Smooth muscle cell (in vitro differentiated cells): ENCODE measurements around the gene MLST8. TPM values are rescaled to one million over a fixed set of nuclear protein-coding genes. Genes with fewer than 3 reads are reported as not detected.

Experiments
- DNase-seq: peaks from one replicate; lab custom pipeline; 2025; ENCODE audit not compliant: unreplicated experiment; lab: John Stamatoyannopoulos, UW
- H2AFZ ChIP-seq: fragments of 200-600 bp; sonication (generic); 2 replicates; pipeline ENCODE4 v1.6.0; 2016; ENCODE audit warnings: antibody characterized with exemption, low read depth, mild to moderate bottlenecking
- H3F3A ChIP-seq: fragments of 200-600 bp; sonication (generic); 2 replicates; pipeline ENCODE4 v1.6.0; 2017; ENCODE audit warnings: antibody characterized with exemption, low read depth
- H3K27ac ChIP-seq: fragments of 200-600 bp; sonication (generic); 2 replicates; pipeline ENCODE4 v1.5.1; 2016; ENCODE audit warnings: low read depth, mild to moderate bottlenecking
- H3K27me3 ChIP-seq: fragments of 200-600 bp; sonication (generic); 2 replicates; pipeline ENCODE4 v1.6.1; 2016; ENCODE audit warnings: low read depth, mild to moderate bottlenecking
- H3K36me3 ChIP-seq: fragments of 200-600 bp; sonication (generic); 2 replicates; pipeline ENCODE4 v1.5.1; 2016; ENCODE audit warnings: low read depth
- H3K4me1 ChIP-seq: fragments of 200-600 bp; sonication (generic); 2 replicates; pipeline ENCODE4 v1.5.1; 2016; ENCODE audit warnings: low read depth
- H3K4me2 ChIP-seq: fragments of 200-600 bp; sonication (generic); 2 replicates; pipeline ENCODE4 v1.6.0; 2016; ENCODE audit warnings: mild to moderate bottlenecking
- H3K4me3 ChIP-seq: fragments of 200-600 bp; sonication (generic); 2 replicates; pipeline ENCODE4 v1.5.1; 2016; ENCODE audit warnings: mild to moderate bottlenecking
- H3K79me2 ChIP-seq: fragments of 200-600 bp; sonication (generic); 2 replicates; pipeline ENCODE4 v1.6.0; 2016; ENCODE audit warnings: low read depth, mild to moderate bottlenecking
- H3K9ac ChIP-seq: fragments of 200-600 bp; sonication (generic); 2 replicates; pipeline ENCODE4 v1.6.0; 2016; ENCODE audit warnings: low read depth
- H3K9me3 ChIP-seq: fragments of 200-600 bp; sonication (generic); replicated peaks from 2 replicates; pipeline ENCODE4 v1.5.1; 2016; ENCODE audit warnings: low read depth
- H4K20me1 ChIP-seq: fragments of 200-600 bp; sonication (generic); 2 replicates; pipeline ENCODE4 v1.6.0; 2016; ENCODE audit warnings: low read depth
- WGBS: methylation state at CpG from one replicate; pipeline ENCODE4 v1.1.7; 2016; ENCODE audit warnings: low lambda C conversion rate; 5-methylcytosine and 5-hydroxymethylcytosine counted together
- polyA plus RNA-seq: library from polyadenylated mRNA; unstranded; fragments of >200 nt; fragmentation: Nextera tagmentation; extraction: Ambion mirVana; gene quantifications from 2 replicates; pipeline ENCODE4 v1.2.1, GENCODE V29; 2016
- total RNA-seq: library from RNA; depleted of rRNA; stranded (reverse); fragments of >200 nt; gene quantifications from 2 replicates; pipeline ENCODE4 v1.2.3, GENCODE V29; 2014
- TF ChIP-seq, protein P1 (sequence below): fragments of 200-600 bp; sonication (generic); IDR thresholded peaks from 2 replicates; pipeline ENCODE4 v1.5.1; 2017; ENCODE audit warnings: borderline replicate concordance, mild to moderate bottlenecking, antibody characterized with exemption; ENCODE audit not compliant: insufficient read depth, poor library complexity, severe bottlenecking

The MLST8 gene
- total and polyA plus RNA-seq, 2 experiments from 2014 or later: 37.2 to 67.0 TPM

DNA sequence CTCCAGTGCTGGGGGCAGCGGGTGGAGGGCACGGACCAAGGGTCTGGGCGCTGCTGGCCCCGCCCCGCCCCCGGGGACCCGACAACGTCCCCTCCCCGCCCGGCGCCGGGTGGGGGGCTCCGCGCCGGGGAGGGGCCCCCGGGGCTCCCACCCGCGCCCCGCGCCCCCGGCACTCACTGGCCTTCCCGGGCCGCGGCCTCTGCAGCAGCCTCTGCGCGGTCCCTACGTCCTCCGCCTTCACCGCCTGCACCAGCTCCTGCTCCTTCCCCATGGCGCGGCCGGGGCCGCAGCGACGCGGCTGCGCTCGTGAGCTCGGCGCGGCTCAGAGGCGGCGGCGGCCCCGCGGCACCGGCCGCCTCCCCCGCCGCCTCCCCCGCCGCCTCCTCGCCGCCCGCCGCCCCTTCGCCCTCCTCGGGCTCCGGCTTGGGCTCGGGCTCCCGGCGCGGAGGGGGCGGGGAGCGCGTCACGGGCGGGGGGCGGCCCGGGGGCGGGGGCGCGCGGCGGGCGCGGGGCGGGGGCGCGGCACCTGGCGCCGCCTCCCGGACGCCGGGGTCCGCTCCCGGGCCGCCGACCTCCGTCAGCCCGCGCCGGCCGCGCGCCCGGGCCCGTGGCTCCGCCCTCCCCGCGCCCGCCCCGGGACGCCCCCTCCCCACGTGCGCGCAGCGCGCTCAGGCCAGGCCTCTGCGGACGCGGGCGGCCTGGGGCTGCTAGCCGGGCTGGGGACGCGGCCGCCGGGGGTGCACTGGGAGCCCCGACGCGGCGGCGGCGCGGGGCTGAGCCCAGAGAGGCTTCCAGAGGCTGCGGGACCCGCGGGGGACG, 8.9 kb upstream of the MLST8 start, which contains the start of gene CASKIN1:
CASKIN1 (minus strand) TSS at position 444 of the 819 bp plus-strand sequence; CDS start at position 271, 173 bp downstream.
- no peak within 1 kb of the TSS for H3K27ac ChIP-seq
- TF ChIP-seq, protein P1, sequence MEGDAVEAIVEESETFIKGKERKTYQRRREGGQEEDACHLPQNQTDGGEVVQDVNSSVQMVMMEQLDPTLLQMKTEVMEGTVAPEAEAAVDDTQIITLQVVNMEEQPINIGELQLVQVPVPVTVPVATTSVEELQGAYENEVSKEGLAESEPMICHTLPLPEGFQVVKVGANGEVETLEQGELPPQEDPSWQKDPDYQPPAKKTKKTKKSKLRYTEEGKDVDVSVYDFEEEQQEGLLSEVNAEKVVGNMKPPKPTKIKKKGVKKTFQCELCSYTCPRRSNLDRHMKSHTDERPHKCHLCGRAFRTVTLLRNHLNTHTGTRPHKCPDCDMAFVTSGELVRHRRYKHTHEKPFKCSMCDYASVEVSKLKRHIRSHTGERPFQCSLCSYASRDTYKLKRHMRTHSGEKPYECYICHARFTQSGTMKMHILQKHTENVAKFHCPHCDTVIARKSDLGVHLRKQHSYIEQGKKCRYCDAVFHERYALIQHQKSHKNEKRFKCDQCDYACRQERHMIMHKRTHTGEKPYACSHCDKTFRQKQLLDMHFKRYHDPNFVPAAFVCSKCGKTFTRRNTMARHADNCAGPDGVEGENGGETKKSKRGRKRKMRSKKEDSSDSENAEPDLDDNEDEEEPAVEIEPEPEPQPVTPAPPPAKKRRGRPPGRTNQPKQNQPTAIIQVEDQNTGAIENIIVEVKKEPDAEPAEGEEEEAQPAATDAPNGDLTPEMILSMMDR: no peak
- peaks cover 43% of the 10 kb centered on the region for H3K27me3 ChIP-seq
- H3K9me3 ChIP-seq: no peaks in the 10 kb centered on the region
- no peaks in the 10 kb centered on the region for H3K4me1 ChIP-seq
- H2AFZ ChIP-seq: no peak within 1 kb of the TSS
- no peaks in the 10 kb centered on the region for H3F3A ChIP-seq
- H4K20me1 ChIP-seq: no peaks in the 10 kb centered on the region
- DNase-seq: no peak
- H3K9ac ChIP-seq: no peak within 1 kb of the TSS
- H3K4me3 ChIP-seq: peak within 1 kb of the TSS; percentile 46
- under 1% methylated on average over 18 of the region's 129 CpGs for WGBS
- no peaks in the 10 kb centered on the region for H3K79me2 ChIP-seq
- no peaks in the 10 kb centered on the region for H3K36me3 ChIP-seq
- H3K4me2 ChIP-seq: peak within 1 kb of the TSS; percentile 88

DNA sequence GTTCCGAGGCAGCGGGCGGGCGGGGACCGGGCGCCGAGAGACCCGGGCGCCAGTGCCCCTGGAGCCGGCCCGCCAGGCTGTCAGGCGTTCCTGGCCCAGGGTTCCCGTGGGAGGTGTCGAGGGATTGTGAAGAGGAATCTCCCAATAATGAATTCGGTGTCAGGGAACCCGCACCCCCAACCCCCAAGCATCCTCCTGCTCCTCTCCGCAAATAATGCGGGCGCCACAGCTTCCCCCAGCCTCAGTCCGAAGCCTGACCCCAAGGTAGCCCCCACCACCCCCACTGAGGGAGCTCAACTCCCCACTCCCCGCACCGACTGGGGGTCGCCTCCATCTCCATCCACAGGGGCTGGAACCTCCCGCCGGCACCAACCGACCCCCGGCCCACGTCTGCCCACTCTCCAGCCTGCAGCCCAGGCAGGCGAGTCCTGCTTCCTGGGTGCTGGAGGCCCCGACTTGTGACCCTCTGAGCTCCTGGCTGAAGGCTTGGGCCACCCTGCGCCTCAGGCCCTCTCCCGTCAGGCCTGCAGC, 8.2 kb upstream of the MLST8 start:
- peak overlapping the region; percentile 83 for H3K4me2 ChIP-seq
- H3K9me3 ChIP-seq: no peaks in the 10 kb centered on the region
- peak overlapping the region; percentile 32 for H3K4me3 ChIP-seq
- WGBS: 57% methylated on average over 17 of the region's 32 CpGs
- TF ChIP-seq, protein P1: no peak
- DNase-seq: no peak
- no peaks in the 10 kb centered on the region for H4K20me1 ChIP-seq
- H3F3A ChIP-seq: no peaks in the 10 kb centered on the region
- no peaks in the 10 kb centered on the region for H3K79me2 ChIP-seq
- no peak overlapping the region for H3K27ac ChIP-seq
- no peak overlapping the region for H2AFZ ChIP-seq
- peaks cover 43% of the 10 kb centered on the region for H3K27me3 ChIP-seq
- no peaks in the 10 kb centered on the region for H3K36me3 ChIP-seq
- no peak overlapping the region for H3K9ac ChIP-seq
- no peaks in the 10 kb centered on the region for H3K4me1 ChIP-seq

DNA sequence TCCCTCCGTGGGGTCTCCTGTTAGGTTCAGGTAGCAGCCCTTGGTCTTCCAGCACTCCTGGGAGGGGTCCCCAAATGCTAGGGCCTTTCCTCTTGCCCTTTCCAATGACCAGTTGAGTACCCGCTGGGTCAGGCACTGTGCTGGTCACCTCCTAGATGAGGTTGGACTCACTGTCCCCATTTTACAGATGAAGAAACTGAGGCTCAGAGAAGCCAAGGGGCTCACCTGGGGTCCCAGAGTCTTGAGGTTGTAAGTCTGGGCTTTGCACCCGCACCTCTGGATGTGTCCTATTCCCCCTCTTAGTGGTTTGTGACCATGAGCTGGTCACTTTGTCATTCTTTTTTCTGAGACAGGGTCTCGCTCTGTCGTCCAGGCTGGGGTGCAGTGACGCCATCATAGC, 7.5 kb upstream of the MLST8 start:
- WGBS: 92% methylated on average over 6 of the region's 6 CpGs
- no peaks in the 10 kb centered on the region for H3K9me3 ChIP-seq
- no peak overlapping the region for H3K9ac ChIP-seq
- no peak overlapping the region for H3K4me2 ChIP-seq
- H3K4me3 ChIP-seq: no peak overlapping the region
- H4K20me1 ChIP-seq: no peaks in the 10 kb centered on the region
- no peak overlapping the region for H2AFZ ChIP-seq
- H3K79me2 ChIP-seq: no peaks in the 10 kb centered on the region
- H3F3A ChIP-seq: no peaks in the 10 kb centered on the region
- TF ChIP-seq, protein P1: no peak
- no peak for DNase-seq
- no peak overlapping the region for H3K27ac ChIP-seq
- H3K4me1 ChIP-seq: no peaks in the 10 kb centered on the region
- no peaks in the 10 kb centered on the region for H3K36me3 ChIP-seq
- peaks cover 43% of the 10 kb centered on the region for H3K27me3 ChIP-seq
